ENCODE measurements around the gene METTL6.
A peak's percentile ranks its signal among the peaks of the same experiment; 100 is the strongest.
"Not testable (repeated sequence)": the region's sequence is repeated elsewhere in the genome, so short reads cannot be mapped to it uniquely, and the experiment has no call there.

METTL6 gene

DNA sequence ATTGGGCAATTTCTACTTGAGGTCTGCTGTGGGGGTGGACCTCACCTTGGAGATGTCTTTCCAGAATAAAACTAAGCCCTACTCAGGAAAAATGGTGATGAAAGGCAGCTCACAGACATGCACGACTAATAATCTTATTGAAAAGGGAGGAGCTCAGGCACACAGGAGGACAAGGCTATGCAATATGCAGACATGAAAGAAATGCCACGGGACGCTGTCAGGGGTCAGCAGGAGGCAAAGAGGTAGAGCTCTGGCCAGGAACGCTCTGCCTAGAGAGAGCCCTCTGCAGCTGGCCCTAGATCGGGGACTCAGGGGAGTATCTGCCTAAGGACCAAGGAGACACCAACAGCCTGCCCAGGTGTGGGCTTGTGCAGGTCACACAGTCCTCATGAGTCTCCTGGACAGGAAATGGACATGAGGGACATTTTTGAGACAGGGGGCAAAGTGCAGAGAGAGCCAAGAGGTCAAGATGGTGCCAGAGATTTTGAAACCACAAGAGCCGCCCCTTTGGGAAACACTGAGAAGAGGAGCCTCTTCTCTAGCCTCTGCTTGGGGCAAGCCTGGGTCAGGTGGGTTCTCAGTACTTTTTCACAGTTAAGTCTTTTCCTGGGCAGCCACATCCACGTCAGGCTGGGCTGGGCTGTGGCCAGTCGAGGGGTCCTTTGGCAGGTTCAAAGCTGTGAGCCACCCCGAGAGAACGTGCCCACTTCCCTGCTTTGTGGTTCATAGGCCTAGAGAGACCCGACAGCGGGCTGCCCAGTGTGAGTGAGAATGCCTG lies 23.3 kb upstream of the METTL6 start:
- DNase-seq, result no peak

- no peak for DNase-seq
Observed at GRCh38 chr3:15449489-15450224, 22.3 kb upstream of the METTL6 start.

GRCh38 chr3:15443826-15444524 lies 16.6 kb upstream of the METTL6 start:
- DNase-seq, result no peak

- peak; percentile 79 to 86 for DNase-seq
Observed at GRCh38 chr3:15440891-15441290, 13.5 kb upstream of the METTL6 start.

GRCh38 chr3:15439476-15439875 lies 12.1 kb upstream of the METTL6 start:
- peak in 1 of 2 donors; percentile 7 for DNase-seq

- peak; percentile 78 to 82 for DNase-seq
Observed at GRCh38 chr3:15438983-15439382, 11.6 kb upstream of the METTL6 start.

GRCh38 chr3:15436246-15436645 lies 8.9 kb upstream of the METTL6 start:
- no peak for DNase-seq

DNA sequence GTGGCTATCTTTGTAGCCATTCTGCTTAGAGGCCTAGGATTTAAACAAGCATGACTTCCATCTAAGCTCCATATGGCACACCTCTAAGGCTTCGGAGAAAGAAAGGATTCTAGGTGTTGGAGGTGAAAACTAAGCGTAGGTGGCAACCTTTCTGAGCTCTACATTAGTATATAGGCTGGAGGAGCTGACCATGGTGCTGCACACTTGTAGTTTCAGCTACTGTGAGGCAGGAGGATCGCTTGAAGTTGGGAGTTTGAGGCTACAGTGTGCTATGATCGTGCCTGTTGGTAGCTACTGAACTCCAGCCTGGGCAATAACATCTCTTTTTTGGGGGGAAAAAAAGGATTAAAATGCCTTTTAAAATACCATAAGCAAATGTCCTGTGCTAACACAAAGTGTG lies 7.4 kb upstream of the METTL6 start:
- no peak for DNase-seq

DNA sequence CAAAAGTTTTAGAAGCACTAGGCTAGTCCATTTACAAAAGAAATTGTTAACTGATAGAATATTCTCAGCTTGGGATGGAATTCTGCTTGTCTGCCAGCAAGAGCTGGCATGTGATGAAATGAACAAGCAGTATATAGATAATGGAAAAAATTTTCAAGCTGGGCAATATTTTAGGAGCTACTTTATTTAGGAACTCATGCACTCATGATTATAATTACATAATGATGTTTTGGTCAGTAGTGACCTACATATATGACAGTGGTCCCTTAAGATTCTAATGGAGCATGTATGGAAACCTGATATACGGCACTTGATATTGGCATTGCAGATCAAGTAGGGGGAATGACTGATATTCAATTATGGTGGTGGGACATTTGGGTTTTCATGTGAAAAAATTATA lies 6.2 kb upstream of the METTL6 start:
- DNase-seq, result no peak

- peak; percentile 17 to 20 for DNase-seq
Observed at GRCh38 chr3:15431256-15431837, 4.0 kb upstream of the METTL6 start.

DNA sequence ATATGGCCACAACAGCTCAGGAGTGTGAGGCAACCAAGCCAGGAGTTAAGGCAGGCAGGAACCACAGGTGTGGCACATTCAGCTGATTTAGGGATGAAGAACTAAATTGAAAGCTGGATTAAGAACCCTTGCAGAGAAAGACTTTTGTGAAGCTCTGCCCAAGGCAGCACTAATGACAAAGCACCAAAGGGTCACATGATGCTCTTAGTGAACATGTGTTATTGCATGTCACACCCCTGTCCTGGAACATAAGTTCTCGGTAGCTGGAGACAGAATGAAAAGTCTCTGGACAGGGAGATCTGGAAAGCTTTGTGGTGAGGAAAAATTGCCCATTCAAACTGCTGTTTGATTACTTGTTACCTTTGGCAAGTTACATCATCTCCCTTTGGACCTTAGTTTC lies 3.3 kb upstream of the METTL6 start:
- no peak for DNase-seq

- DNase-seq, result no peak
Observed at GRCh38 chr3:15429080-15429479, 1.7 kb upstream of the METTL6 start.

- peak; percentile 84 to 85 for DNase-seq
Observed at GRCh38 chr3:15428539-15428938, 1.2 kb upstream of the METTL6 start.

DNA sequence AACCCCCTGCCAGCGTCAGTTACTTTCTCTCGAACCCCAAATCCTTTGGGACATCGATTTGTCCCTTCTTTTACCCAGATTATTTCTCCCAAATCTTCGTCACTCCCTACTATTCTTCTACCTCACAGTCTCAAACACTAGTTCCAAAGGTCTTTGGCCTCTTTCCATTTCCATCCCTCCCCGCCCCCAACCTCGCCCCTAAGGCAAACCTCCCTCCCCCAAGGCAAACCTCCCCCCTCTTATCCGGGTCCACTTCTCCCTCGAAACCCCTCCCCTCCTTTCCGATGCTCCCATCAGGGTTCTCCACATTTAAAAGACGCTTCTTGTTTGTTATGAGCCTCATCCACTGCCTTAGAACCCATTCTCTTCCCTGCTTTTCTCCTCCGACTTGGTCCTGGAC lies 637 bp upstream of the METTL6 start:
- DNase-seq, result peak in 1 of 2 donors; percentile 7

GRCh38 chr3:15426579-15427118 lies 695 bp downstream of the METTL6 start:
- DNase-seq, result no peak

GRCh38 chr3:15420871-15421270 lies 6.5 kb downstream of the METTL6 start:
- DNase-seq, result no peak

DNA sequence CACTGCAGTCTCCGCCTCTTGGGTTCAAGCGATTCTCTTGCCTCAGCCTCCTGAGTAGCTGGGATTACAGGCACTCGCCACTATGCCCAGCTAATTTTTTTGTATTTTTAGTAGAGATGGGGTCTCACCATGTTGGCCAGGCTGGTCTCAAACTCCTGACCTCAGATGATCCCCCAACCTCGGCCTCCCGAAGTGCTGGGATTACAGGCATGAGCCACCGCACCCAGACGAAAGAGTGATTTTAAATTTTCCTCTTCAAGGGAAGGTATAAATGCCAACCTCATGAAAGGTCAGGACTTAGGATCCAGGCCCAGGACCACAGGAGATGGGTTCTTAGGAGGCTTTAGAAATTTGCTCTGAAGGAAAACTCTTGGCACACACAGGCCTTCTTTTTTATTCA lies 16.4 kb downstream of the METTL6 start:
- DNase-seq, result not testable (repeated sequence)

DNA sequence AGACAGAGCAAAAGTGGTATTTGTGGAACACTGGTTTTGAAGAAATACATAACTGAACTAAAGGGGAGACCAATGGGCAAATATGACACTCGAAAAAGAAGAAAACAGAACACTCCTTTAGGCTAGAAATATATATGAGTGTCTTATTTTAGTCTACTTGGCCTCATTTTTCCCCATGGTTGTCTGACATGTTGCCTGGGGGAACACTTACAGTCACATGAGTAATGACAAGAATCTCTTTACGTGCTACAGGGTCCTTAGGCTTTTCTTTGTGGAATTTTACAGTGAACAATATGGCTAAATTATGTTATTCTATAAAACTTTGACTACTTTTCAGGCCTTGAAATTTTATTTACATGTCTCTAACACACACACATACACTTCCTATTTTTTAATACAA lies 17.6 kb downstream of the METTL6 start:
- DNase-seq, result no peak

- peak; percentile 90 to 94 for DNase-seq
Observed at GRCh38 chr3:15409239-15409638, 18.1 kb downstream of the METTL6 start.

DNA sequence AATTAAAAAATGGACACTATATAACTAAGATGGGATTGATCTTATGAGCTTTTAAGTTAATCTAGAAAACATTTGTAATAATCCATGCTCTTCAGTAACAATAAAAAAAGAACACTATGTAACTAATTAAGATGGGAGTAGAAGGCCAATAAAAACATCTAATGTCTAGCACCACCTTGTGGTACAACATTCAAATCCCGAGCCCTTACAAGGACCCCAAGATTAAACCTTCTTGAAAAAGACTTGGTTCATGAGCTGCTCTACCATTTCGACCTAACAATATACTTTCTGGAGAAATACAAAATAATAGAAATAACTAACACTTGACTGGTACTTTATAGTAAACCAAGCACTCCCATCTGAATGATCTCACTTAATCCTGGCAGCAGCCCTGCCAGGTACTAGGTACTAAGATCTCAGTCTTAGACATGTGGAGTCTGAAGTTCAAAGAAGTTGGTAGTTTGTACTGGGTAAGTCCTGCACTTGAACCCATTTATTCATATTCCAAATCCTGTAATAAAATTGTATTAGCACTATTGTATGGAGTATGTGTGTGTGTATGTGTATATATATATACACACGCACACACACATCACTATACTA lies 21.8 kb downstream of the METTL6 start:
- peak; percentile 58 to 69 for DNase-seq

- peak; percentile 28 to 61 for DNase-seq
Observed at GRCh38 chr3:15404767-15405166, 22.6 kb downstream of the METTL6 start.

GRCh38 chr3:15403965-15404364 lies 23.4 kb downstream of the METTL6 start:
- DNase-seq, result no peak
